ENCODE data around the gene SPATA6.
"Not testable (repeated sequence)": the region's sequence is repeated elsewhere in the genome, so short reads cannot be mapped to it uniquely, and the experiment has no call there.

SPATA6 gene

DNA sequence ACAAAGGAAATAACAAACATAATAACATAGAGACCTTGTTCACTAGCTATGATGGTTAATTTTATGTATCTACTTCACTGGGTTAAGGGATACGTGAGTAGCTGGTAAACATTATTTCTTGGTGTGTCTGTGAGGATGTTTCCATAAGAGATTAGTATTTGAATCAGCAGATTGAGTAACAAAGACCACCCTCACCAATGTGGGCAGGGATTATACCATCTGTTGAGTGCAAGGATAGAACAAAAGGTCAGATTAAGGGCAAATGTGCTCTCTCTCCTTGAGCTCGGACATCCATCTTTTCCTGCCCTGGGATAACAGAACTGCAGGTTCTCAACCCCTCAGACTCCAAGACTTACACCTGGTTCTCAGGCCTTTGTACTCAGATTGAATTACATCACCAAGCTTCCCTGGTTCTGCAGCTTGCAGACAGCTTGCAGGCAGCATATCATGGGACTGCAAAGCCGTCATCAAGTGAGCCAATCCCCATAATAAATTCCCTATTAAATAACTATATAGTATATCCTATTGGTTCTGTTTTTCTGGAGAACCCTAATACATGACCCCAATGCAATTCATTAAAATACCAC, 9.2 kb downstream of the SPATA6 start:
- in situ Hi-C loops (cut with MboI; ENCODE audit: low pct_unique_long_range_greater_than_20kb, low sequenced_read_pairs, unreplicated experiment) = no loop called here
- TF ChIP-seq CTCF (IDR thresholded peaks at IDR 0.05; ENCODE audit: extremely low read depth, insufficient read depth, missing control alignments) = no peak
- no peak for DNase-seq (ENCODE audit: low spot score)

GRCh38 chr1:48450505-48450904, 21.5 kb downstream of the SPATA6 start:
- DNase-seq (ENCODE audit: low spot score) = no peak
- in situ Hi-C loops (cut with MboI; ENCODE audit: low pct_unique_long_range_greater_than_20kb, low sequenced_read_pairs, unreplicated experiment) = no loop called here
- TF ChIP-seq CTCF (IDR thresholded peaks at IDR 0.05; ENCODE audit: extremely low read depth, insufficient read depth, missing control alignments) = no peak

GRCh38 chr1:48448932-48449331, 23.1 kb downstream of the SPATA6 start:
- in situ Hi-C loops (cut with MboI; ENCODE audit: low pct_unique_long_range_greater_than_20kb, low sequenced_read_pairs, unreplicated experiment) = no loop called here
- no peak for TF ChIP-seq CTCF (IDR thresholded peaks at IDR 0.05; ENCODE audit: extremely low read depth, insufficient read depth, missing control alignments)
- no peak for DNase-seq (ENCODE audit: low spot score)

- in situ Hi-C loops (cut with MboI; ENCODE audit: low pct_unique_long_range_greater_than_20kb, low sequenced_read_pairs, unreplicated experiment) = not testable (repeated sequence)
Observed at GRCh38 chr1:48444186-48444585, 27.8 kb downstream of the SPATA6 start.

GRCh38 chr1:48442864-48443619, 29.0 kb downstream of the SPATA6 start:
- DNase-seq (ENCODE audit: low spot score) = no peak
- in situ Hi-C loops (cut with MboI; ENCODE audit: low pct_unique_long_range_greater_than_20kb, low sequenced_read_pairs, unreplicated experiment) = no loop called here

More at GRCh38 chr1:48444186-48444585, 27.8 kb downstream of the SPATA6 start:
- DNase-seq (ENCODE audit: low spot score) = not testable (repeated sequence)

GRCh38 chr1:48440786-48441185, 31.2 kb downstream of the SPATA6 start:
- not testable (repeated sequence) for DNase-seq (ENCODE audit: low spot score)

More at GRCh38 chr1:48442864-48443619, 29.0 kb downstream of the SPATA6 start:
- TF ChIP-seq CTCF (IDR thresholded peaks at IDR 0.05; ENCODE audit: extremely low read depth, insufficient read depth, missing control alignments) = no peak

GRCh38 chr1:48439380-48439779, 32.6 kb downstream of the SPATA6 start:
- no peak for DNase-seq (ENCODE audit: low spot score)
- TF ChIP-seq CTCF (IDR thresholded peaks at IDR 0.05; ENCODE audit: extremely low read depth, insufficient read depth, missing control alignments) = no peak
- in situ Hi-C loops (cut with MboI; ENCODE audit: low pct_unique_long_range_greater_than_20kb, low sequenced_read_pairs, unreplicated experiment) = no loop called here

More at GRCh38 chr1:48440786-48441185, 31.2 kb downstream of the SPATA6 start:
- in situ Hi-C loops (cut with MboI; ENCODE audit: low pct_unique_long_range_greater_than_20kb, low sequenced_read_pairs, unreplicated experiment) = not testable (repeated sequence)

- in situ Hi-C loops (cut with MboI; ENCODE audit: low pct_unique_long_range_greater_than_20kb, low sequenced_read_pairs, unreplicated experiment); DNase-seq (ENCODE audit: low spot score): not testable (repeated sequence)
Observed at GRCh38 chr1:48437379-48437778, 34.6 kb downstream of the SPATA6 start.

DNA sequence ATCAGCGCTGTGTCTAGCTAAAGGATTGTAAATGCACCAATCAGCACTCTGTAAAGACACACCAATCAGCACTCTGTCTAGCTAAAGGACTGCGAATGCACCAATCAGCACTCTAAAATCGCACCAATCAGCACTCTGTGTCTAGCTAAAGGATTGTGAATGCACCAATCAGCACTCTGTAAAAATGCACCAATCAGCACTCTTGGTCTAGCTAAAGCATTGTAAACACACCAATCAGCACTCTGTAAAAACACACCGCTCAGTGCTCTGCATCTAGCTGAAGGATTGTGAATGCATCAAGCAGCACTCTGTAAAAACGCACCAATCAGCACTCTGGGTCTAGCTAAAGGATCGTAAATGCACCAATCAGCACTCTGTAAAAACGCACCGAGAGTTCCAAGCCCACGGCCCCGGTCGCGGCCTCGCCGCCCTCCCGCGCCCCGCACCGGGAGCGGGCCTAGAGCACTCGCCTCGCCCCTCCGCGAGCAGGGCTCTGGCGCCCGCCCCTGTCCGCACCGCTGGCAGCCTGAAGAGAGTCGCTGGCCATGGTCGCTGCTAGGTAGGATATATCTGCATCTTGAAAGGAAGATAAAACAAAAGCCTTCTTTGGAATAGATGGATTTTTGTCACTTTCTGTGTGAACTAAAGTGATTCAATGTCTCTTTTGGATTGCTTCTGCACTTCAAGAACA, 36.5 kb downstream of the SPATA6 start:
- in situ Hi-C loops (cut with MboI; ENCODE audit: low pct_unique_long_range_greater_than_20kb, low sequenced_read_pairs, unreplicated experiment); DNase-seq (ENCODE audit: low spot score): not testable (repeated sequence)
